Ecto neural progenitor cell (in vitro differentiated cells): Measurements from ENCODE around the gene TMEM231.
"Not testable (repeated sequence)": the region's sequence is repeated elsewhere in the genome, so short reads cannot be mapped to it uniquely, and the experiment has no call there.

ENCODE experiments used
- DNase-seq: peaks from one replicate; pipeline ENCODE4 v3.0.0-alpha.2; 2018; ENCODE audit warnings: low spot score

The TMEM231 gene

DNA sequence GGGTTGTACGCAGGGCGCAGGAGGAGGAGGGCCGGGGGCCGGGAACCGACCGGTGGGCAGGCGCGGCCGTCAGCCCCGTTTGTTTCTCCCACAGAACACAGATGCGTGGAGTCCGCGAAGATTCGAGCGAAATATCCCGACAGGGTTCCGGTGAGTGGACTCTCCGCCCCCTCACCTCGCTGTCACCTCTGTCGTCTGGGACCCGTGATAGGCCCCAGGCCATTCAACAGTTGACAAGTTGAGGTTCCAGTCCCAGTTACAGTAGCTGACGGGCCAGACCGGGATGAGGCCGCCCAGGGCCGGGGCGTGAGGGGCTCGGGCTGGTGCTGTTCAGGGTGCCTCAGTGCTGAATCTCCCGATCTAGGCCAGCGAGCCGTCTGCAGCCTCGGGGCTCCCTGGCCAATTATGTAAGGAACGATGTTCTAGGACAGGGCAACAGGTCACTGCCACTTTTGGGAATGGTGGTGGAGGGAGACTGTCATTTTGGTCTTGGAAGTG is 10.8 kb upstream of the TMEM231 start:
- no peak for DNase-seq

GRCh38 chr16:75566040-75566757 is 10.1 kb upstream of the TMEM231 start, which contains the start of gene GABARAPL2:
GABARAPL2 (plus strand) TSS chr16:75566379; CDS start chr16:75566487, 108 bp downstream.
- peak; percentile 95 for DNase-seq

GRCh38 chr16:75565640-75566039 is 9.6 kb upstream of the TMEM231 start:
- DNase-seq = no peak

GRCh38 chr16:75559564-75560372 is 3.7 kb upstream of the TMEM231 start:
- DNase-seq = no peak

DNA sequence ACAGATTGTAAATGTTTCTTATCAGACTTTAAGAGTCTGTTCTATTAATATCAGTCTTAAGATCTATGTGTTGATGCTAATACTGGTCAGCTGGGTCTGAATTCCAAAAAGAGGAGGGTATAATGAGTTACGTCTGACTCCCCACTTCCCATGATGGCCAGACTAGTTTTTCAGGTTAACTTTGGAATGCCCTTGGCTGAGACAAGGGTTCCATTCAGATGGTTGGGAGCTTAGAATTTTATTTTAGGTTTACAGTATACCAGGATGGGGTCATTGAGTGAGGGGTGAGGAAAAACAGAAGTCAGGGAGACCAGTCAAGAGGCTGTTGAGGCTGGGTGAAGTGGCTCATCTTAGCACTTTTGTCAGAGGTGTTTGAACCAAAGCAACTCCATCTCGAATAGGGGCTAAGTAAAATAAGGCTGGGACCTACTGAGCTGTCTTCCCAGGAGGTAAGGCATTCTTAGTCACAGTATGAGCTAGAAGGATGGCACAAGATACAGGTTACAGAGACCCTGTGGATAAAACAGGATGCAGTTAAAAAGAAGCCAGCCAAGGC is 2.9 kb upstream of the TMEM231 start:
- DNase-seq = no peak

- DNase-seq = no peak
Observed at GRCh38 chr16:75556431-75556950, 439 bp upstream of the TMEM231 start.

GRCh38 chr16:75555213-75555706 is 792 bp downstream of the TMEM231 start:
- DNase-seq = peak; percentile 91

DNA sequence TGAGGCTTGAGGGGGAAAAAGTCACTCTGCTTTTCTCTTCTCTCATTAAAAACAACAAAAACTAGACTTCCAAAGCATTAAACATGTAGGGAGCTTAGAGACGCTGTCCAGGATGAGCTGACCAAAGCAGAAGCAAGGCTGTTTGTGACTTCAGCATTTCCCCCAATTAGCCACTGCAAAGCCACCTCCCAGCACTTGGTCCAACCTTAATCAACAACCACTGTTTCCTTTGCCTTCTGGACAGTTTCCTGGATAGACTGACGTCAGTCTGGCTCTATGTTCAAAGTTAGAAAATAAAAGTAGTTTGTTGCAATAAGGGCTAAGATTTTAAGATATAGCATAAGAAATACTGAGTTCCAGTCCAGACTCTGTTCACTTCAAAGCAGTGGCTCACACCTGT is 3.1 kb downstream of the TMEM231 start:
- DNase-seq = no peak

- no peak for DNase-seq
Observed at GRCh38 chr16:75550211-75550662, 5.8 kb downstream of the TMEM231 start.

DNA sequence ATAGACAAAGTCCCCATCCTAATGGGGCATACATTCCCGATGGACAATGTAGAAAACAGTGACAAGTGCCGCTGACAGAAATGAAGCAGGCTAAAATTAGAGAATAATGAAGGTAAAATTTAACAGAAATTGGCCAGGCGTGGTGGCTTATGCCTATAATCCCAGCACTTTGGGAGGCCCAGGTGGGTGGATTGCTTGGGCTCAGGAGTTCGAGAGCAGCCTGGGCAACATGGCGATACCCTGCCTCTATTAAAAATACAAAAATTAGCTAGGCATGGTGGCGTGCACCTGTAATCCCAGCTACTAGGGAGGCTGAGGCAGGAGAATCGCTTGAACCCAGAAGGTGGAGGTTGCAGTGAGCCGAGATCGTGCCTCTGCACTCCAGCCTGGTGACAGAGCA is 7.6 kb downstream of the TMEM231 start:
- DNase-seq = not testable (repeated sequence)

DNA sequence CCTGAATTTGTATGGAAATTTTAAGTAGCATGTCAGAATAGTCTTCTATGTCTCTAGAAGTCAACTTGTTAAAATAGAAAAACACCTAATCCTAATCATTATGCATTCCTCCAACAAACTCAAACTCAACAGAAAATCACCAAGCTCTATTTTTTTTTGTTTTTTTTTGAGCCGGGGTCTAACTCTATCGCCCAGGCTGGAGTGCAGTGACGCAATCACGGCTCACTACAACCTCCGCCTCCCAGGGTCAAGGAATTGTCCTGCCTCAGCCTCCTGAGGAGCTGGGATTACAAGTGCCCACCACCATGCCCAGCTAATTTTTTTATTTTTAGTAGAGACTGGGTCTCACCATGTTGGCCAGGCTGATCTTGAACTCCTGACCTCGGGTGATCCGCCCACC is 9.8 kb downstream of the TMEM231 start:
- DNase-seq = no peak

DNA sequence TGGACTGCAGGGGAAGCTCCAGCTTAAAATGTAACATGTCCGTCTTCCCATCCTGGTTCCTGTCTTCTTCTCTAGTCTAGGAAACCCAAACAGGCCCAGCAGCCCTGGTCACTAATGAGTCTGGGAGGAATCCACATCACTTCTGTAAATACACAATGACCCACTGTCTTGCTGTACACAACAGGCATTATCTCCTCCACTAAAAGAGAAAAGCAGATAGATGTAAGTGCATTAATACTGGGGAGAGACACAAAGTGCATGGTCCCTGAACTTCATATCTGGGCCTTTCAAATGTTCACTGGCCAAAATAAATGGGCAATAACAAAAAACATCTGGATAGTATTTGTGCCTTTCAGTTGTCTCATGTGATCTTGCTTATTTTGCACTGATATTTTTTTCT is 10.2 kb downstream of the TMEM231 start:
- not testable (repeated sequence) for DNase-seq

GRCh38 chr16:75542462-75542861 is 13.6 kb downstream of the TMEM231 start:
- not testable (repeated sequence) for DNase-seq

- DNase-seq = no peak
Observed at GRCh38 chr16:75541236-75541635, 14.8 kb downstream of the TMEM231 start.

GRCh38 chr16:75538882-75539565 is 17.0 kb downstream of the TMEM231 start:
- DNase-seq = not testable (repeated sequence)

- no peak for DNase-seq
Observed at GRCh38 chr16:75537776-75538175, 18.3 kb downstream of the TMEM231 start.

GRCh38 chr16:75535901-75536300 is 20.2 kb downstream of the TMEM231 start, which contains the start of gene CHST5:
CHST5 (minus strand) TSS chr16:75536108; CDS start chr16:75530384, 5,724 bp downstream.
- no peak for DNase-seq

DNA sequence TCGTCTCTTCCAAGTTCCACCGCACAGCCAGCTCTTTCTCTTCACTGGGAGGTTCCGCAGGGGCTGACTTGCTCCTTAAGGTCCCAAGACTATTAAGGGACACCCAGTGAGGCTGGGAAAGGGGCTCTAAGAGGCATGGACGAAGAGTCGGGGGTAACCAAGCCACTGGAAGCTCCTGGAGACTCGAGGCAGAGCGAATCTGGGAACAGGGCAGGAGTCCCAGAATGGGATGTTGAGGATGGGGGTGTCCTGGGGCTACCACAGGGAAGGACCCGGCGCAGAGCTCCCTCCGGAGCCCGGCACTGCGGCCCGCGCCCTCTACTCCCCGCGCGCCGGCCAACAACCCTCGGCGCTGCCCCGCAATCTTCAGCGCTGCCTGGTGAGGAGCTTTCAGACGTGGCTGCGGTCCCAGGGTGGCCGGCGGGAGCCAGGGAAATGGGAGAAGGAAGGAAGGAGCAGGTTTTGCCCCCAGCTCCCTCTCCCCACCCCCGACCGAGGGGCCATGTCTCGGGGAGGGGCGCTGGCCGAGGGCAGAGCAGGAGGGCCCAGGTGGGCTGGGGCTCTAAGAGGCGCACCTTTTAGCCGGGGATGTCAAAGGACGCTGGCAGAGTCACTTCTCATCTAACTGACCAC is 20.7 kb downstream of the TMEM231 start:
- no peak for DNase-seq

GRCh38 chr16:75534560-75535205 is 21.4 kb downstream of the TMEM231 start:
- no peak for DNase-seq

DNA sequence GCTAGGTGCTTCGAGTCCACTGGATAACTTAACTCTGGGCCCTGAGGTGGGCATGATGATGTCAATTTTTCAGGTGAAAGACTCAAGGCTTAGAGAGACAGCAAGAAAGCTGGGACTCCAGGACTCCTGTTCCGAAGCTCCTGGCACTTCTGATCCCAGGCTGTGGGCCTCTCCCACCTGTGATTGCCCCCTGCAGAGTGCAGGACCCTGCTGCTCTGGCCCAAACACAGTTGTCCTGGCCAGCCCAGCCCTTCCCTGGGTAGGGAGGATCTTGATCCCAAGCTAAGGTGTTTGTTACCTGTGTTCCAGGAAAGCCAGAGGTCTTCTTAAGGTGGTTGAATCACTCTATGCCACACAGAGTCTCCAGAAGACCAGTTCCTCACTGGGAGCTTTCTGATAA is 23.3 kb downstream of the TMEM231 start:
- DNase-seq = no peak
